WTC11 (cell line): ENCODE measurements around the gene DCD. TPM values are rescaled to one million over a fixed set of nuclear protein-coding genes. Genes with fewer than 3 reads are reported as not detected.

Source experiments
- ATAC-seq: fragments of 200-7000 bp; cut with Tn5 transposase; 2 replicates; pipeline ENCODE4 v1.10.0; 2021; ENCODE audit warnings: mild to moderate bottlenecking, moderate library complexity
- CTCF ChIA-PET: fragments of 300-600 bp; sonication (Branson Sonifier 250); formaldehyde crosslinking; loops from one replicate; lab custom pipeline; 2021; ENCODE audit warnings: antibody characterized with exemption; lab: Charles Lee
- POLR2A ChIA-PET: fragments of 350-600 bp; sonication (Branson Sonifier 250); formaldehyde crosslinking; loops from one replicate; lab custom pipeline; 2021; ENCODE audit warnings: antibody characterized with exemption; lab: Charles Lee
- DNase-seq: peaks from one replicate; pipeline ENCODE4 v3.0.0; 2021; ENCODE audit warnings: low spot score
- H3K27ac Mint-ChIP-seq: 2 replicates; pipeline ENCODE4 v1.8.0; 2021; ENCODE audit warnings: mixed read lengths
- H3K27me3 Mint-ChIP-seq: 2 replicates; pipeline ENCODE4 v1.8.0; 2021; ENCODE audit warnings: low read depth, mild to moderate bottlenecking, moderate library complexity, mixed read lengths
- H3K36me3 Mint-ChIP-seq: 2 replicates; pipeline ENCODE4 v1.8.0; 2021; ENCODE audit warnings: mixed read lengths
- H3K4me1 Mint-ChIP-seq: 2 replicates; pipeline ENCODE4 v1.8.0; 2022; ENCODE audit warnings: mixed read lengths
- H3K4me3 Mint-ChIP-seq: 2 replicates; pipeline ENCODE4 v1.8.0; 2021; ENCODE audit warnings: mild to moderate bottlenecking, moderate library complexity, mixed read lengths
- H3K9me3 Mint-ChIP-seq: 2 replicates; pipeline ENCODE4 v1.8.0; 2021; ENCODE audit warnings: mixed read lengths
- ATF1 ChIP-seq: sonication (generic); formaldehyde crosslinking; IDR thresholded peaks from 2 replicates; pipeline ENCODE4 v1.8.1; 2023; ENCODE audit warnings: mild to moderate bottlenecking, moderate library complexity, missing genetic modification reagents
- CREM ChIP-seq: sonication (generic); formaldehyde crosslinking; IDR thresholded peaks from 2 replicates; pipeline ENCODE4 v1.8.1; 2022; ENCODE audit warnings: mild to moderate bottlenecking, missing genetic modification reagents, moderate library complexity
- ELF4 ChIP-seq: sonication (generic); formaldehyde crosslinking; IDR thresholded peaks from 2 replicates; pipeline ENCODE4 v1.8.1; 2022; ENCODE audit warnings: low read depth, mild to moderate bottlenecking, moderate library complexity, missing genetic modification reagents
- EMX1 ChIP-seq: fragments of 250-450 bp; sonication (Bioruptor Pico); IDR thresholded peaks from 2 replicates; pipeline ENCODE4 v1.8.0; 2021; ENCODE audit warnings: mild to moderate bottlenecking
- ESRRA ChIP-seq: sonication (generic); formaldehyde crosslinking; IDR thresholded peaks from 2 replicates; pipeline ENCODE4 v1.8.1; 2022; ENCODE audit warnings: mild to moderate bottlenecking, missing genetic modification reagents, borderline replicate concordance
- FOXK1 ChIP-seq: sonication (generic); formaldehyde crosslinking; IDR thresholded peaks from 2 replicates; pipeline ENCODE4 v1.8.0; 2022; ENCODE audit warnings: mild to moderate bottlenecking, moderate library complexity, missing genetic modification reagents
- GABPB1 ChIP-seq: sonication (generic); formaldehyde crosslinking; IDR thresholded peaks from 2 replicates; pipeline ENCODE4 v1.8.1; 2023; ENCODE audit warnings: mild to moderate bottlenecking, missing genetic modification reagents
- IRF2 ChIP-seq: sonication (generic); formaldehyde crosslinking; IDR thresholded peaks from 2 replicates; pipeline ENCODE4 v1.8.0; 2022; ENCODE audit warnings: low read depth, missing genetic modification reagents, borderline replicate concordance
- JAZF1 ChIP-seq: fragments of 250-450 bp; sonication (Bioruptor Pico); IDR thresholded peaks from 2 replicates; pipeline ENCODE4 v1.9.0; 2021; ENCODE audit warnings: moderate library complexity, mild to moderate bottlenecking, inconsistent platforms
- JUN ChIP-seq: sonication (generic); formaldehyde crosslinking; IDR thresholded peaks from 2 replicates; pipeline ENCODE4 v1.8.0; 2023; ENCODE audit warnings: mild to moderate bottlenecking, missing genetic modification reagents
- NFE2L1 ChIP-seq: sonication (generic); formaldehyde crosslinking; IDR thresholded peaks from 2 replicates; pipeline ENCODE4 v1.8.1; 2023; ENCODE audit warnings: missing genetic modification reagents
- NR2C2 ChIP-seq: sonication (generic); formaldehyde crosslinking; IDR thresholded peaks from 2 replicates; pipeline ENCODE4 v1.8.0; 2022; ENCODE audit warnings: mild to moderate bottlenecking, missing genetic modification reagents
- SMAD4 ChIP-seq: sonication (generic); formaldehyde crosslinking; IDR thresholded peaks from 2 replicates; pipeline ENCODE4 v1.8.0; 2022; ENCODE audit warnings: mild to moderate bottlenecking, missing genetic modification reagents
- SOX15 ChIP-seq: fragments of 250-450 bp; sonication (Bioruptor Pico); IDR thresholded peaks from 2 replicates; pipeline ENCODE4 v1.9.0; 2021; ENCODE audit warnings: mild to moderate bottlenecking
- TEAD1 ChIP-seq: sonication (generic); formaldehyde crosslinking; IDR thresholded peaks from 2 replicates; pipeline ENCODE4 v1.8.0; 2022; ENCODE audit warnings: mild to moderate bottlenecking, missing genetic modification reagents
- TEAD4 ChIP-seq: sonication (generic); formaldehyde crosslinking; IDR thresholded peaks from 2 replicates; pipeline ENCODE4 v1.8.0; 2022; ENCODE audit warnings: mild to moderate bottlenecking, missing genetic modification reagents
- ZNF121 ChIP-seq: sonication (generic); formaldehyde crosslinking; IDR thresholded peaks from 2 replicates; pipeline ENCODE4 v1.8.0; 2023; ENCODE audit warnings: missing genetic modification reagents
- ZNF263 ChIP-seq: sonication (generic); formaldehyde crosslinking; IDR thresholded peaks from 2 replicates; pipeline ENCODE4 v1.8.1; 2022; ENCODE audit warnings: low read depth, mild to moderate bottlenecking, moderate library complexity, missing genetic modification reagents
- ZNF423 ChIP-seq: fragments of 250-450 bp; sonication (Bioruptor Pico); IDR thresholded peaks from 2 replicates; pipeline ENCODE4 v2.1.2; 2022; ENCODE audit warnings: mild to moderate bottlenecking, moderate library complexity
- total RNA-seq: library from RNA; stranded (reverse); gene quantifications from 3 replicates; pipeline ENCODE4 v1.2.3, GENCODE V29; 2021
- TF ChIP-seq, protein P1 (sequence below): sonication (generic); formaldehyde crosslinking; IDR thresholded peaks from 2 replicates; pipeline ENCODE4 v1.8.1; 2022; ENCODE audit warnings: mild to moderate bottlenecking, missing genetic modification reagents, moderate library complexity, borderline replicate concordance
- TF ChIP-seq, protein P2 (sequence below): sonication (generic); formaldehyde crosslinking; IDR thresholded peaks from 2 replicates; pipeline ENCODE4 v1.8.1; 2022; ENCODE audit warnings: low read depth, missing genetic modification reagents, borderline replicate concordance
- TF ChIP-seq, protein P3 (sequence below): sonication (generic); formaldehyde crosslinking; IDR thresholded peaks from 2 replicates; pipeline ENCODE4 v1.8.1; 2022; ENCODE audit warnings: low read depth, mild to moderate bottlenecking, moderate library complexity, missing genetic modification reagents, borderline replicate concordance
- TF ChIP-seq, protein P4 (sequence below): sonication (generic); formaldehyde crosslinking; IDR thresholded peaks from 2 replicates; pipeline ENCODE4 v1.8.0; 2022; ENCODE audit warnings: mild to moderate bottlenecking, missing genetic modification reagents
- TF ChIP-seq, protein P5 (sequence below): fragments of 250-450 bp; sonication (Bioruptor Pico); conservative IDR thresholded peaks from 2 replicates; pipeline ENCODE4 v1.9.0; 2021; ENCODE audit warnings: mild to moderate bottlenecking
- TF ChIP-seq, protein P6 (sequence below): sonication (generic); formaldehyde crosslinking; IDR thresholded peaks from 2 replicates; pipeline ENCODE4 v1.8.1; 2022; ENCODE audit warnings: missing genetic modification reagents, borderline replicate concordance
- TF ChIP-seq, protein P7 (sequence below): fragments of 250-450 bp; sonication (Bioruptor Pico); IDR thresholded peaks from 2 replicates; pipeline ENCODE4 v2.1.2; 2022; ENCODE audit warnings: mild to moderate bottlenecking, moderate library complexity

The DCD gene
- total RNA-seq, 1 experiment from 2014 or later = not detected

DNA sequence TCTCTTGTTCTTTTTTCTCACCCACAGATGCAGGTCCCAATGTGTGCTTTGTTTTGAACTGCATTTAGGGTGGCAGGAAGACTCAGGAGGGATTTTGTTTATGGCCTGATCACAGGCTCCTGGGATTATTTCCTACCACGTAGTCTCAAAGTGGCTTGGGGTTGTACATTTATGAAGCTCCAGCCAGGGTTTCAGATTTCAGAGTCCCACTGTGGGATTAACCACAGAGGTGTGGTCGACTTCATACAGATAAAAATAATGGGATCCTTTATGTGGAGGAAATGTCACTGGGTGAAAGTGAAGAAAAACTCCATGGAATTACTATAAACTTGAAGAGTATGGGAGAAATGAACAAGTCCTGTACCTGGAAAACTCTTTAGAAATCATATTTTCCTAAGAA, 45.5 kb downstream of the DCD start (continued):
- TF ChIP-seq GABPB1 (no peak), JUN (CRISPR knock-in tag) (no peak), JAZF1 (no peak), ZNF263 (CRISPR knock-in tag) (no peak), IRF2 (CRISPR knock-in tag) (no peak), EMX1 (CRISPR knock-in tag) (no peak)
- TF ChIP-seq, protein P1, sequence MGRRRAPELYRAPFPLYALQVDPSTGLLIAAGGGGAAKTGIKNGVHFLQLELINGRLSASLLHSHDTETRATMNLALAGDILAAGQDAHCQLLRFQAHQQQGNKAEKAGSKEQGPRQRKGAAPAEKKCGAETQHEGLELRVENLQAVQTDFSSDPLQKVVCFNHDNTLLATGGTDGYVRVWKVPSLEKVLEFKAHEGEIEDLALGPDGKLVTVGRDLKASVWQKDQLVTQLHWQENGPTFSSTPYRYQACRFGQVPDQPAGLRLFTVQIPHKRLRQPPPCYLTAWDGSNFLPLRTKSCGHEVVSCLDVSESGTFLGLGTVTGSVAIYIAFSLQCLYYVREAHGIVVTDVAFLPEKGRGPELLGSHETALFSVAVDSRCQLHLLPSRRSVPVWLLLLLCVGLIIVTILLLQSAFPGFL (CRISPR knock-in tag) = no peak
- TF ChIP-seq, protein P2, sequence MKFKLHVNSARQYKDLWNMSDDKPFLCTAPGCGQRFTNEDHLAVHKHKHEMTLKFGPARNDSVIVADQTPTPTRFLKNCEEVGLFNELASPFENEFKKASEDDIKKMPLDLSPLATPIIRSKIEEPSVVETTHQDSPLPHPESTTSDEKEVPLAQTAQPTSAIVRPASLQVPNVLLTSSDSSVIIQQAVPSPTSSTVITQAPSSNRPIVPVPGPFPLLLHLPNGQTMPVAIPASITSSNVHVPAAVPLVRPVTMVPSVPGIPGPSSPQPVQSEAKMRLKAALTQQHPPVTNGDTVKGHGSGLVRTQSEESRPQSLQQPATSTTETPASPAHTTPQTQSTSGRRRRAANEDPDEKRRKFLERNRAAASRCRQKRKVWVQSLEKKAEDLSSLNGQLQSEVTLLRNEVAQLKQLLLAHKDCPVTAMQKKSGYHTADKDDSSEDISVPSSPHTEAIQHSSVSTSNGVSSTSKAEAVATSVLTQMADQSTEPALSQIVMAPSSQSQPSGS = no peak

DNA sequence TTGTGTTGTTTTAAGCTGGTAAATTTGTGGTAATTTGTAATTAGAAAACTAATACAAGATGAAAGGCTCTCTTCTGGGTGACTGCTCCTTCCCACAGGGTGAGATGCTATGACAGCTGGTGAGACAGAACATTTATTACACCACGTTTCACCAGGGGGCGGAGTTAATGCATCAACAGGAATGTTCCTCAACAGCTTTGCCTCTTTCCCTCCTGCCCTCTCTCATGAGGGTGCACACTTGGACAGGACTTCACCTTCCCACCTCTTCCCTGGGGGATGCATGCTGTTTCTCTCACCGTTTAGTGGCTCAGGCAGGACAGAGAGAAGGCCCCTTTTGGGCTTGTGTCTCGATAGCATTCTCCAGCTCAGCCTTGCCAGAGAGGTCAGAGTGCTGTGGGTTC, 46.3 kb downstream of the DCD start:
- POLR2A ChIA-PET = no interaction called here

DNA sequence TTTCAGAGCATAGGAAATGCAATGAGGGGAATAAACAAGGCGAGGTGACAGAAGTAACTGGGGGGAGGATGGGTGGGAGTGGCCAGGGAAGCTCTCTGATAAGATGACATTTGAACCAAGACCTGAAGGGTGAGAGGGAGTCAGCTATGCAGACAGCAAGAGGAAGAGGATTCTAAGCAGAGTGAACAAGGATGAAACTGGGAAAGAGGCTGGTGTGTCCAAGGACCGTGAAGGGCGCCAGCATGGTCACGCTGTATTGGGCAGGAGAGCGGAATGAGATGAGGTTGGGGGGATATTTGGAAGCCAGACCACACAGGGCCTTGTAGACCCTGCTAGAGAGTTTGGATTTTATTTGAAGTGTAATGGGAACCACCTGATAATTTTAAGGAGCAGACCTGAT, 49.2 kb downstream of the DCD start:
- Mint-ChIP-seq H3K27ac (no peak overlapping the region), H3K4me3 (no peak overlapping the region), H3K9me3 (no peaks in the 10 kb centered on the region), H3K4me1 (peaks cover 5% of the 10 kb centered on the region), H3K27me3 (peaks cover 58% of the 10 kb centered on the region), H3K36me3 (no peaks in the 10 kb centered on the region)
- DNase-seq = no peak
- POLR2A ChIA-PET = interaction anchor here (0.6 kb wide), 1 partner anchor 50 kb away, joined by 6 read pairs; no protein-coding TSS in a partner anchor
- CTCF ChIA-PET = interaction anchor here (0.9 to 5.8 kb wide), 4 partner anchors 20 to 72 kb away, joined by 4 to 90 read pairs (median 8); no protein-coding TSS in a partner anchor
- ATAC-seq = no peak
- TF ChIP-seq TEAD4 (CRISPR knock-in tag) (no peak), JAZF1 (no peak), TEAD1 (CRISPR knock-in tag) (no peak), SOX15 (no peak), ZNF121 (CRISPR knock-in tag) (no peak)
- TF ChIP-seq, protein P3, sequence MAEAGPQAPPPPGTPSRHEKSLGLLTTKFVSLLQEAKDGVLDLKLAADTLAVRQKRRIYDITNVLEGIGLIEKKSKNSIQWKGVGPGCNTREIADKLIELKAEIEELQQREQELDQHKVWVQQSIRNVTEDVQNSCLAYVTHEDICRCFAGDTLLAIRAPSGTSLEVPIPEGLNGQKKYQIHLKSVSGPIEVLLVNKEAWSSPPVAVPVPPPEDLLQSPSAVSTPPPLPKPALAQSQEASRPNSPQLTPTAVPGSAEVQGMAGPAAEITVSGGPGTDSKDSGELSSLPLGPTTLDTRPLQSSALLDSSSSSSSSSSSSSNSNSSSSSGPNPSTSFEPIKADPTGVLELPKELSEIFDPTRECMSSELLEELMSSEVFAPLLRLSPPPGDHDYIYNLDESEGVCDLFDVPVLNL = no peak
- TF ChIP-seq, protein P4, sequence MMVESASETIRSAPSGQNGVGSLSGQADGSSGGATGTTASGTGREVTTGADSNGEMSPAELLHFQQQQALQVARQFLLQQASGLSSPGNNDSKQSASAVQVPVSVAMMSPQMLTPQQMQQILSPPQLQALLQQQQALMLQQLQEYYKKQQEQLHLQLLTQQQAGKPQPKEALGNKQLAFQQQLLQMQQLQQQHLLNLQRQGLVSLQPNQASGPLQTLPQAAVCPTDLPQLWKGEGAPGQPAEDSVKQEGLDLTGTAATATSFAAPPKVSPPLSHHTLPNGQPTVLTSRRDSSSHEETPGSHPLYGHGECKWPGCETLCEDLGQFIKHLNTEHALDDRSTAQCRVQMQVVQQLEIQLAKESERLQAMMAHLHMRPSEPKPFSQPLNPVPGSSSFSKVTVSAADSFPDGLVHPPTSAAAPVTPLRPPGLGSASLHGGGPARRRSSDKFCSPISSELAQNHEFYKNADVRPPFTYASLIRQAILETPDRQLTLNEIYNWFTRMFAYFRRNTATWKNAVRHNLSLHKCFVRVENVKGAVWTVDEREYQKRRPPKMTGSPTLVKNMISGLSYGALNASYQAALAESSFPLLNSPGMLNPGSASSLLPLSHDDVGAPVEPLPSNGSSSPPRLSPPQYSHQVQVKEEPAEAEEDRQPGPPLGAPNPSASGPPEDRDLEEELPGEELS = no peak
- TF ChIP-seq, protein P5, sequence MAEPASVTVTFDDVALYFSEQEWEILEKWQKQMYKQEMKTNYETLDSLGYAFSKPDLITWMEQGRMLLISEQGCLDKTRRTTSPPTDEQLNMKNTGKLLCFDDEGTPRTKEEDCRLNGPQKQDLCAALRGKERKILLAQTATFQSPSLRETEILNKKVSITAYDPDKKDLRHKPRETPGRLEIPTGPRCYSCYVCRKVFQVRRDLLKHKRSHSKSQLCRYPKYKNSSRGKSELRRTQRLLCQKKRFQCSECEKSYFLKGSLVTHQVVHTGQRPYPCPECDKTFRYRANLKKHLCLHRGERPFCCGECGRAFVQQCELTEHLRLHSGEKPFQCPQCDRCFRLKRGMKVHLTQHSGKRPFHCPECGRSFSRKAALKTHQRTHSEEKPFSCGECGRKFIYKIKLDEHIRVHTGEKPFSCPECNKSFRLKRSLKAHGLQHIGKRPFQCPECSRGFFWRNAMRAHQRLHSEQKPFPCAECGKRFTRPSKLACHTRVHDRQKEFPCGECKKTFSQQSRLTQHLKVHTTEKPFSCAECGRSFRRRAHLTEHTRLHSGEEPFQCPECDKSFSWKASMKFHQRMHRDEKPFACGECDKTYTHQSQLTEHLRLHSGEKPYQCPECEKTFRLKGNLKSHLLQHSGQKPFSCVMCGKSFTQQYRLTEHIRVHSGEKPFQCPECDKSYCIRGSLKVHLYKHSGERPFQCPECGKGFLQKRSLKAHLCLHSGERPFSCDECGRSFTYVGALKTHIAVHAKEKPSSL (CRISPR knock-in tag) = no peak

More for the DNA sequence above, 46.3 kb downstream of the DCD start:
- no peaks in the 10 kb centered on the region; the same call in 1 of the 2 replicates for H3K4me1 Mint-ChIP-seq
- no peaks in the 10 kb centered on the region for H3K36me3 Mint-ChIP-seq
- ATAC-seq (peak; percentile 49; the same call in 1 of the 2 replicates), DNase-seq (no peak)
- no peaks in the 10 kb centered on the region for H3K9me3 Mint-ChIP-seq
- CTCF ChIA-PET = interaction anchor here (0.6 to 2.7 kb wide), 19 partner anchors 9 to 358 kb away, joined by 3 to 25 read pairs (median 4); partner anchors contain the start of gene PDE1B
- no peak overlapping the region for H3K27ac Mint-ChIP-seq
- H3K4me3 Mint-ChIP-seq = no peak overlapping the region
- TF ChIP-seq SMAD4 (CRISPR knock-in tag) (no peak), ESRRA (CRISPR knock-in tag) (no peak), NR2C2 (no peak), SOX15 (no peak), ELF4 (CRISPR knock-in tag) (no peak), ZNF423 (CRISPR knock-in tag) (no peak), JAZF1 (no peak), NFE2L1 (CRISPR knock-in tag) (no peak), TEAD1 (CRISPR knock-in tag) (no peak), ATF1 (CRISPR knock-in tag) (no peak), FOXK1 (CRISPR knock-in tag) (no peak), CREM (CRISPR knock-in tag) (no peak), JUN (CRISPR knock-in tag) (no peak)
- TF ChIP-seq, protein P6, sequence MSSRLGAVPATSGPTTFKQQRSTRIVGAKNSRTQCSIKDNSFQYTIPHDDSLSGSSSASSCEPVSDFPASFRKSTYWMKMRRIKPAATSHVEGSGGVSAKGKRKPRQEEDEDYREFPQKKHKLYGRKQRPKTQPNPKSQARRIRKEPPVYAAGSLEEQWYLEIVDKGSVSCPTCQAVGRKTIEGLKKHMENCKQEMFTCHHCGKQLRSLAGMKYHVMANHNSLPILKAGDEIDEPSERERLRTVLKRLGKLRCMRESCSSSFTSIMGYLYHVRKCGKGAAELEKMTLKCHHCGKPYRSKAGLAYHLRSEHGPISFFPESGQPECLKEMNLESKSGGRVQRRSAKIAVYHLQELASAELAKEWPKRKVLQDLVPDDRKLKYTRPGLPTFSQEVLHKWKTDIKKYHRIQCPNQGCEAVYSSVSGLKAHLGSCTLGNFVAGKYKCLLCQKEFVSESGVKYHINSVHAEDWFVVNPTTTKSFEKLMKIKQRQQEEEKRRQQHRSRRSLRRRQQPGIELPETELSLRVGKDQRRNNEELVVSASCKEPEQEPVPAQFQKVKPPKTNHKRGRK (CRISPR knock-in tag) = no peak
- TF ChIP-seq, protein P7, sequence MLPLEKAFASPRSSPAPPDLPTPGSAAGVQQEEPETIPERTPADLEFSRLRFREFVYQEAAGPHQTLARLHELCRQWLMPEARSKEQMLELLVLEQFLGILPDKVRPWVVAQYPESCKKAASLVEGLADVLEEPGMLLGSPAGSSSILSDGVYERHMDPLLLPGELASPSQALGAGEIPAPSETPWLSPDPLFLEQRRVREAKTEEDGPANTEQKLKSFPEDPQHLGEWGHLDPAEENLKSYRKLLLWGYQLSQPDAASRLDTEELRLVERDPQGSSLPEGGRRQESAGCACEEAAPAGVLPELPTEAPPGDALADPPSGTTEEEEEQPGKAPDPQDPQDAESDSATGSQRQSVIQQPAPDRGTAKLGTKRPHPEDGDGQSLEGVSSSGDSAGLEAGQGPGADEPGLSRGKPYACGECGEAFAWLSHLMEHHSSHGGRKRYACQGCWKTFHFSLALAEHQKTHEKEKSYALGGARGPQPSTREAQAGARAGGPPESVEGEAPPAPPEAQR = no peak
- peaks cover 37% of the 10 kb centered on the region for H3K27me3 Mint-ChIP-seq
